Muscle layer of colon (tissue), 2 donors: ENCODE results near the gene GIT1.

Source experiments
- H3K27ac ChIP-seq: one replicate; pipeline ENCODE4 v1.7.0; 2013; ENCODE audit warnings: low read depth, mild to moderate bottlenecking, low read length, moderate library complexity
- H3K27me3 ChIP-seq, 2 donors: one replicate each; pipeline ENCODE4 v1.7.0; 2013; ENCODE audit warnings: low read length in 2 of 2, mild to moderate bottlenecking in 2 of 2; ENCODE audit not compliant: insufficient read depth in 2 of 2, control insufficient read depth in 1 of 2
- H3K36me3 ChIP-seq: one replicate; pipeline ENCODE4 v1.7.0; 2013; ENCODE audit warnings: mild to moderate bottlenecking, low read length; ENCODE audit not compliant: insufficient read depth
- H3K4me1 ChIP-seq: one replicate; pipeline ENCODE4 v1.7.0; 2013; ENCODE audit warnings: mild to moderate bottlenecking, low read length; ENCODE audit not compliant: insufficient read depth
- H3K4me3 ChIP-seq, 2 donors: one replicate each; pipeline ENCODE4 v1.7.0; 2013; ENCODE audit warnings: low read length in 2 of 2, low read depth in 1 of 2, mild to moderate bottlenecking in 1 of 2, moderate library complexity in 1 of 2
- H3K9ac ChIP-seq: one replicate; pipeline ENCODE4 v1.7.0; 2013; ENCODE audit warnings: low read length
- H3K9me3 ChIP-seq: one replicate; pipeline ENCODE4 v1.7.0; 2013; ENCODE audit warnings: mild to moderate bottlenecking, low read length
- donor health status: abdominal sarcoma.
- donor health status: Adenocarcinoma of cecum.

GIT1 gene

DNA sequence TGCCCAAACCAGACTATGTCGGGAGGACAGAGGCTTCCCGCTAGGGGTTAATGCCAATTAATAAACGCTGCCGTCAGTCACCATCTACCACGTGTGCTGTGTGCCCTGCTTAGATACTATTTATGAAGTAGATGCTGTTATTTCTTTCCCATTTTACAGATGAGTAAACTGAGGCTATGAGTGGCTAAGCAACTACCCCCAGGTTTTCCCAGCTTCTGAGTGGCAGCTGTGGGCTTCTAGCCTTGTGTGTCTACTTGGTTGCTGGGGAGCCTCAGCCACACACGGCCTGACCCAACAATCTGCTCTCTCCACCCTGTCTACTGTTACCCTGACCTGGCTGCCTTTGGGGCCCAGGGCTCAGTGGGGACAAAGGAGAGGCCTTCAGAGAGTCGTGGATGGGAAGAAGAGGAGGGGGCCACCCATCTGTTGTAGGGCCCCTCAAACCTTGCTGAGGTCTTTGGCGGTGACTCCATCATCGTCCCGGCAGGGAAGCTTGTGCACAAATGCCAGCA, 7.1 kb downstream of the GIT1 start:
- Histone ChIP-seq H3K27me3 (no peaks in the 10 kb centered on the region), H3K9me3 (no peaks in the 10 kb centered on the region), H3K36me3 (peaks cover 38% of the 10 kb centered on the region), H3K27ac (no peak overlapping the region), H3K4me1 (peaks cover 33% of the 10 kb centered on the region), H3K4me3 (no peak overlapping the region), H3K9ac (no peak overlapping the region)

DNA sequence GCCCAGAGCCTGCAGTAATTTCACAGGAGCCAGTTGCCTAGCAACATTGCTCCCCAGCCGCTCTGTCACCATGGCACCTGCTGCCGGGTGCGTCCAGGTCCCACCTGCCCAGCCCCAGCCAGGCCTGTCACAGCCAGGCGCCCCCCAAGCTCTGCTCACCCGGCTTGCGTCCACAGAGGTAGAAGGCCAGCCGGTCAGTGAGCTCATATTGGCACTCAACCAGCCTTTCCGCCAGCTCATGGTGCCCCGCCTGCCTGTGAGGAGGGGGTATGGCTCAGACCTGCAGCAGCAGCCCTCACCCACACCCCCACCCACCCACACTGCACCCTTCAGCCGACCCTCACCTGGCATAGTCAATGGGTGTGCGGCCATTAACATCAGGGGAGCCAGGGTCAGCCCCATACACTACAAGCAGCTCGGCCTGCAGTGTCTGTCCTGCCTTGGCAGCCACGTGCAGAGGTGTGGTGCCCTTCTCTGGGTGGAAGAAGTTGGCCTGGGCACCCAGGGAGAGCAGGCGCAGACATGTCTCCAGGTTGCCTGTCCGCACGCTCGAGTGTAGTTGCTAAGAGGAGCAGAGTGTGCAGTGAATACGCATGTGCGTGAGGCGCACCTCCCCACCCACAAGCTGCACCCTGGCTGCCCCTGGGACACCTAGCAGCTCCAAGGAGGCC, 7.7 kb downstream of the GIT1 start:
- Histone ChIP-seq H3K27me3 (no peaks in the 10 kb centered on the region), H3K9me3 (no peaks in the 10 kb centered on the region), H3K4me3 (no peak overlapping the region), H3K27ac (no peak overlapping the region), H3K4me1 (peaks cover 32% of the 10 kb centered on the region), H3K36me3 (peaks cover 44% of the 10 kb centered on the region), H3K9ac (no peak overlapping the region)

GRCh38 chr17:29579866-29580771, 9.3 kb downstream of the GIT1 start:
- peaks cover 25% of the 10 kb centered on the region for H3K4me1 ChIP-seq
- peaks cover 59% of the 10 kb centered on the region for H3K36me3 ChIP-seq
- no peak overlapping the region for H3K9ac ChIP-seq
- H3K27ac ChIP-seq, result no peak overlapping the region
- no peaks in the 10 kb centered on the region for H3K9me3 ChIP-seq
- H3K4me3 ChIP-seq, result no peak overlapping the region
- H3K27me3 ChIP-seq, result no peaks in the 10 kb centered on the region

DNA sequence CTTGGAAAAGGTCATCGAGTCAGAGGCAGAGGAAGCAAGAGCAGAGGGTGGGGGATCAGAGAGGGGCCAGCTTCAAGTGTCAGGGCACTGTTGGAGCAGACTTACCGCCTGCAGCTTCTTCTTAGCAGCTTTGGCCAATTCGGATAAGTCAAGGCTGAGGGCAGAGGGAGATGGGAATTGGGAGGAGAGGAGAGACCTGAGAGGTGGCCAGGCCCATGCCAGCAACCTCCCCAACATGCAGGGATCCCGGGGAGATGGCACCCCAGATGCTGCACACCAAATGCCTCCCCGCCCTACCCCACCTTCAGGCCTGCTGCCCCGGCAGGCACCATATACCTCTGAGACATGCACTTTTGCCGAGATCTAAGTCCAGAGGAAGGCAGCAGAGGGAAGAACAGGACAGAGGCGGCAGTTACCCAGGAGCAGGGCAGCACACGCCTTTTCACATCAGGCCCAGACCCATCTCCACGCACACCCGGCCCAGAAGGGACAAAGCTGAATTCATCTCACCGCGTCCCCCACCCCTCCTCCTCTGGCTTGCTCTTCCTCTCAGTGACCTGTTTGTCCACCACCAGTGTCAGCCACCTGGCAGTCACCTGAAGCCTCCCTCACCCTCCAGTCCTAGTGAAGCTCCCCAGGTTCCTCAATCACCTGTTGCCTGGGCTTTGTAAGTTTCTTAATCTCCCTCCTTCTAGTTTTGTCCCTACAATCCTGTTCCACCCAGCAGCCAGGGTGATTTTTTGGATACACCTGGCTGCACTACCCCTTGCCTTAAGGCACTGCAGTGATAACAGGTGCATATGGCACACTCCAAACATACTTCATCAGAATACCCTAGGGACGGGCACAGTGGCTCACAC, 10.6 kb downstream of the GIT1 start:
- H3K27me3 ChIP-seq, result no peaks in the 10 kb centered on the region
- H3K4me1 ChIP-seq, result peaks cover 16% of the 10 kb centered on the region
- H3K9ac ChIP-seq, result no peak overlapping the region
- no peak overlapping the region for H3K4me3 ChIP-seq
- no peak overlapping the region for H3K27ac ChIP-seq
- peaks cover 62% of the 10 kb centered on the region for H3K36me3 ChIP-seq
- H3K9me3 ChIP-seq, result no peaks in the 10 kb centered on the region

DNA sequence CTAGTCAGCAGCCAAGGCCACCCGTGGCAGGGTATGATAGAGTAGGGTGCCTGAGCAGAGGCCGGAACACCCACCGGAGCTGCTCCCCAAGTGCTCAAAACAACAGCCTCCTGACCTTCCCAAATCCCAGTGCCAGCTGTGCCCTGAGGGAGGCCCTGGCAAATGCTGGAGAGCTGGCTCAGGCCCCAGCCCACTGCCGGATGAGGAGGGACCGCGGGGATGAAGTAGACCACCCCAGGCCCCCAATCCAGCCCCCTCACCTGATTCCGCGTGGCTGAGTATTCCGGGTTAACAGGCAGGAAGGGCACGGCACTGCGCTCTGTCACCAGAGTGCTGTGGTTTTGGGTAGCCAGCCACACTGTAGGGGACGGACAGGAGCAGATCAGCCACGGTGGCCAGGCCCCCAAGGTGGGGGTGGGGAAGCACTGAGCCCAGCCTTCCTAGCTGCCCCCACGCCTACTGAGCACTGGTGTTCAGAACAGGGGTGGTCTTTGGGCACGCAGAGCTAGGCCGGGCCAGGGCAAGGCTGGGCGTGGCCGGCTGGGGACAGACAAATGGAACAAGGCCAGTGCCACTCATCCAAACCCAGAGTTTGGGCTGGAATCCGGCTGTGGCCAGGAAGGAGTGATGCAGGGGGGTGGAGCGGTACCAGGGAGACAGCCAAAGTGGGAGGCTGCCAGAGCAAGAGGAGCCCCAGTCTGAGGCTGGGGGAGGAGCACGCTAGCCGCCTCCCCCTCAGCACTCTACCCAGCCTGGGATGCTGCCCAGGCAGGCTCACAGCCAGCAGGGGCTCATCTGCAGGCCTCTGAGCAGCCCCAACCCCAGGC, 11.8 kb downstream of the GIT1 start:
- peaks cover 56% of the 10 kb centered on the region for H3K36me3 ChIP-seq
- H3K4me1 ChIP-seq, result peaks cover 20% of the 10 kb centered on the region
- no peak overlapping the region for H3K4me3 ChIP-seq
- H3K27me3 ChIP-seq, result no peaks in the 10 kb centered on the region
- H3K9me3 ChIP-seq, result no peaks in the 10 kb centered on the region
- peak overlapping the region; percentile 55 for H3K27ac ChIP-seq
- no peak overlapping the region for H3K9ac ChIP-seq

GRCh38 chr17:29577001-29577370, 12.5 kb downstream of the GIT1 start:
- no peaks in the 10 kb centered on the region for H3K27me3 ChIP-seq
- peaks cover 24% of the 10 kb centered on the region for H3K4me1 ChIP-seq
- no peak overlapping the region for H3K9ac ChIP-seq
- H3K36me3 ChIP-seq, result peaks cover 50% of the 10 kb centered on the region
- no peak overlapping the region for H3K27ac ChIP-seq
- no peak overlapping the region for H3K4me3 ChIP-seq
- no peaks in the 10 kb centered on the region for H3K9me3 ChIP-seq

- peaks cover 46% of the 10 kb centered on the region for H3K36me3 ChIP-seq
- no peak overlapping the region for H3K9ac ChIP-seq
Measured at GRCh38 chr17:29576214-29577000, 13.0 kb downstream of the GIT1 start.

GRCh38 chr17:29575511-29576213, 13.8 kb downstream of the GIT1 start:
- H3K36me3 ChIP-seq, result peaks cover 46% of the 10 kb centered on the region
- H3K4me3 ChIP-seq, result no peak overlapping the region
- H3K27me3 ChIP-seq, result no peaks in the 10 kb centered on the region
- no peak overlapping the region for H3K27ac ChIP-seq
- no peak overlapping the region for H3K9ac ChIP-seq
- H3K4me1 ChIP-seq, result peaks cover 27% of the 10 kb centered on the region
- no peaks in the 10 kb centered on the region for H3K9me3 ChIP-seq

More at GRCh38 chr17:29576214-29577000, 13.0 kb downstream of the GIT1 start:
- H3K4me3 ChIP-seq, result no peak overlapping the region
- H3K4me1 ChIP-seq, result peaks cover 27% of the 10 kb centered on the region
- no peaks in the 10 kb centered on the region for H3K27me3 ChIP-seq
- no peaks in the 10 kb centered on the region for H3K9me3 ChIP-seq
- no peak overlapping the region for H3K27ac ChIP-seq

DNA sequence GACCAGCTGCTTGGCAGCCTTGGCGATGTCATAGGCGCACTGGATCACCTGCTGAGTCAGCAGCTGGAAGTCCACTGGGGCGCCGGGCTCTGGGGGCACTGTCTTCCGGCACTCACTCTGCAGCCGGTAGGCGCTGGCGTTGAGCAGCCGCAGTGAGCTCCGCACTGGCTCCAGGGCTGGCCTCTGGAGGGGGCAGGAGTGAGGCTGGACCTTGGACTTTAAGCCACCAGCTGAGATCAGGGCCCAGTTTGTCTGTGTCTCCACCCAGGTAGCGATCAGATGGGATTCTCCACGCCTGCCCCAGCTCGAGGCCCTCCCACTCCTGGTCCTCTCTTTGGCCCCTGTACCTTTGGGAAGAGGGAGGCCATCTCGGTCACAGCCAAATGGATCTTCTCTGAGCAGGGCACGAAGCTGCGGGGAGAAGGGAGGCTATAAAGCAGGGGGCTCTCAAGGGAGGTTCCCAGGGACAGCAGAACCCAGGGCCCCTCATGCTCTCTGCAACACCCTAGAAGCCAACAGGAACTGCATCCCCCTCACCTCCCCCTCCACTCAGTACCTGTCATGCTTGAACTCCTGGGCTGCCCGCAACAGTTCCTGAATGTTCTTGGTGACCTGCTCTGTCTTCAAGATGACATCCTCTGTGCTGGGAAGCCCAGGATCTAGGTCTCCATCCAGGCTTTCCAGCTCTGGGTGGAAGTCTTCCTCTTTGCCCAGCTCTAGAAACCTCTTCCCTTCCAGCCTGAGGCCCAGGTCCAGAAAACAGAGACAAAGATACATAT, 14.5 kb downstream of the GIT1 start:
- Histone ChIP-seq H3K4me3 (no peak overlapping the region), H3K9me3 (no peaks in the 10 kb centered on the region), H3K27ac (no peak overlapping the region), H3K4me1 (peaks cover 27% of the 10 kb centered on the region), H3K27me3 (no peaks in the 10 kb centered on the region), H3K36me3 (peaks cover 44% of the 10 kb centered on the region), H3K9ac (no peak overlapping the region)
